Astrocyte (in vitro differentiated cells and primary cell): ENCODE results near the gene ITM2C.

Experiments
- EZH2 ChIP-seq: IDR thresholded peaks from 2 replicates; pipeline ENCODE4 v1.6.1; 2012; ENCODE audit warnings: mild to moderate bottlenecking, low read length, inconsistent platforms; ENCODE audit not compliant: insufficient read depth
- TF ChIP-seq, protein P1 (sequence below): IDR thresholded peaks from 2 replicates; pipeline ENCODE4 v1.5.1; 2011; ENCODE audit warnings: low read depth, mild to moderate bottlenecking, inconsistent platforms, low read length, moderate library complexity; ENCODE audit not compliant: insufficient read depth

DNA sequence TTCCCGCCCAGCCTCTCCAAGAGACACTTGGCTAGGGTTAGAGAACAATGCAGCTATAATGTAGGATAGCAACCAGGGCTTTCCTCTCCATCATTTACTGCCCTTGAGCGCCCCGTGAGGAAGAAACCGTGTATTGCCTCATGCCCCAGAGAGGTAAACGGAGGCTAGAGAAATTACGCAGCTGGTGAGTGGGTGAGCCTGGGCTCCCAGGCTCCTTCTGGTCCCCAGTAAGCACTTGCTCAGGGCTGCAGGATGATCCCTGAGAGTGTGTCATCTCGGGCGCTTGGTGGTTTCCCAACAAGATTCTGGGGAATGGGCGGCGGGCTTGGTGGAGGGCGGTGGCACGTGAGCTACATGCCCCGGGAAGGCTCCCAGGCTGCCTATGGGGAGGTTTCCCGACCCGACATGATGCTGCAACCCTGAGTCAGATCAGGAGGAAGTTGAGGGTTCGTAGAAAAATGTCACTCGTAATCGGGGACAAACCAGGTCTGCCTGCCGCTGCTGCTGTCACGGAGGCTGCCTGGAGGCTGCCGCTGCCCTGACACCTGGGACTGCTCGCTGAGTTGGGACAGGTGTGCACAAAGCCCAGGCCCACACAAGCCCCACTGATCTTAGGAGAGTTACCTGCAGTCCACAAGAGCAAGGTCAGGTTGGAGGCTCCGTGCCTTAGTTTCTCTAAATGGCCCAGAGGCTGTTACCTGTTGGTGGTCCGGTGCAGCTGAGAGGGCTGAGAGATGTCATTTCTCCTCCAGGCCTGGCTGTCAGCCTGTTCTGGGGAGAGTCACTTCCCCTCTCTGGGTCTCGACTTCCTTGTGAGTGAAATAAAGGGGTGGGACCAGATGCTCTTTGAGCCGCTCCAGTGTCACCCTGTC, 60.0 kb downstream of the ITM2C start, which contains the start of gene GPR55:
- TF ChIP-seq EZH2 = no peak
- TF ChIP-seq, protein P1, sequence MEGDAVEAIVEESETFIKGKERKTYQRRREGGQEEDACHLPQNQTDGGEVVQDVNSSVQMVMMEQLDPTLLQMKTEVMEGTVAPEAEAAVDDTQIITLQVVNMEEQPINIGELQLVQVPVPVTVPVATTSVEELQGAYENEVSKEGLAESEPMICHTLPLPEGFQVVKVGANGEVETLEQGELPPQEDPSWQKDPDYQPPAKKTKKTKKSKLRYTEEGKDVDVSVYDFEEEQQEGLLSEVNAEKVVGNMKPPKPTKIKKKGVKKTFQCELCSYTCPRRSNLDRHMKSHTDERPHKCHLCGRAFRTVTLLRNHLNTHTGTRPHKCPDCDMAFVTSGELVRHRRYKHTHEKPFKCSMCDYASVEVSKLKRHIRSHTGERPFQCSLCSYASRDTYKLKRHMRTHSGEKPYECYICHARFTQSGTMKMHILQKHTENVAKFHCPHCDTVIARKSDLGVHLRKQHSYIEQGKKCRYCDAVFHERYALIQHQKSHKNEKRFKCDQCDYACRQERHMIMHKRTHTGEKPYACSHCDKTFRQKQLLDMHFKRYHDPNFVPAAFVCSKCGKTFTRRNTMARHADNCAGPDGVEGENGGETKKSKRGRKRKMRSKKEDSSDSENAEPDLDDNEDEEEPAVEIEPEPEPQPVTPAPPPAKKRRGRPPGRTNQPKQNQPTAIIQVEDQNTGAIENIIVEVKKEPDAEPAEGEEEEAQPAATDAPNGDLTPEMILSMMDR = no peak
